A673 (cell line): ENCODE measurements around the gene SPATS2L. TPM values are rescaled to one million over a fixed set of nuclear protein-coding genes. Genes with fewer than 3 reads are reported as not detected.

ENCODE experiments used
- BruUV-seq: library from RNA; stranded (reverse); fragments of 400-500 nt; replicated peaks from 2 replicates; lab custom pipeline; 2021; lab: Mats Ljungman, UMichigan
- CTCF ChIA-PET: fragments of 300-600 bp; sonication (Branson Sonifier 250); formaldehyde crosslinking; loops from one replicate; lab custom pipeline; 2022; ENCODE audit warnings: antibody characterized with exemption; lab: Charles Lee
- POLR2A ChIA-PET: fragments of 300-600 bp; sonication (Branson Sonifier 250); formaldehyde crosslinking; loops from one replicate; lab custom pipeline; 2022; ENCODE audit warnings: antibody characterized with exemption; ENCODE audit not compliant: low non-redundant PET; lab: Charles Lee
- DNase-seq: peaks from one replicate; pipeline ENCODE4 v3.0.0-alpha.2; 2015; ENCODE audit warnings: low spot score
- H3K27ac ChIP-seq: fragments of 200-600 bp; sonication (generic); 2 replicates; pipeline ENCODE4 v1.5.1; 2016; ENCODE audit warnings: mixed run types, low read depth, mild to moderate bottlenecking, mixed read lengths, antibody characterized with exemption, low read length; ENCODE audit not compliant: poor library complexity, severe bottlenecking
- H3K27me3 ChIP-seq: fragments of 200-600 bp; sonication (generic); replicated peaks from 2 replicates; pipeline ENCODE4 v1.6.1; 2017; ENCODE audit warnings: mixed run types, low read depth, mild to moderate bottlenecking, mixed read lengths, antibody characterized with exemption, low read length; ENCODE audit not compliant: insufficient read depth, poor library complexity
- H3K36me3 ChIP-seq: fragments of 200-600 bp; sonication (generic); 2 replicates; pipeline ENCODE4 v1.6.1; 2016; ENCODE audit warnings: mixed run types, mild to moderate bottlenecking, mixed read lengths, antibody characterized with exemption, low read length; ENCODE audit not compliant: insufficient read depth, poor library complexity, severe bottlenecking
- H3K4me1 ChIP-seq: fragments of 200-600 bp; sonication (generic); 2 replicates; pipeline ENCODE4 v1.6.1; 2017; ENCODE audit warnings: mixed run types, mild to moderate bottlenecking, mixed read lengths, antibody characterized with exemption, low read length; ENCODE audit not compliant: insufficient read depth, poor library complexity, severe bottlenecking
- H3K4me3 ChIP-seq: fragments of 200-600 bp; sonication (generic); 2 replicates; pipeline ENCODE4 v1.5.1; 2016; ENCODE audit warnings: low read depth, mixed run types, mild to moderate bottlenecking, mixed read lengths, low read length; ENCODE audit not compliant: poor library complexity, severe bottlenecking
- H3K9me3 ChIP-seq: fragments of 200-600 bp; sonication (generic); 2 replicates; pipeline ENCODE4 v1.6.1; 2016; ENCODE audit warnings: mixed run types, low read depth, mild to moderate bottlenecking, mixed read lengths, antibody characterized with exemption, low read length; ENCODE audit not compliant: poor library complexity, severe bottlenecking
- CTCF ChIP-seq: fragments of 300-800, 200-600 bp; sonication (generic); conservative IDR thresholded peaks from 2 replicates; pipeline ENCODE4 v1.5.1; 2017; ENCODE audit warnings: low read depth, mild to moderate bottlenecking, antibody characterized with exemption, low read length, moderate library complexity, mixed read lengths
- EZH2 ChIP-seq: fragments of 200-600 bp; sonication (generic); IDR thresholded peaks from 2 replicates; pipeline ENCODE4 v1.6.1; 2017; ENCODE audit warnings: borderline replicate concordance, low read depth, mild to moderate bottlenecking, mixed read lengths, antibody characterized with exemption, low read length; ENCODE audit not compliant: poor library complexity, severe bottlenecking
- intact Hi-C: fragments of 100-400 bp; cut with micrococcal nuclease; formaldehyde crosslinking; loops from one replicate; pipeline ENCODE4 v1.10.0; 2022; ENCODE audit not compliant: unreplicated experiment
- total RNA-seq: library from RNA; stranded (reverse); gene quantifications from 2 replicates; pipeline ENCODE4 v1.2.3, GENCODE V29; 2021

Gene SPATS2L
- total RNA-seq, 1 experiment from 2014 or later: 10.0 TPM

GRCh38 chr2:200382874-200383273 lies 76.4 kb downstream of the SPATS2L start:
- H3K9me3 ChIP-seq: no peaks in the 10 kb centered on the region
- H3K27ac ChIP-seq: no peak overlapping the region
- TF ChIP-seq CTCF (no peak), EZH2 (no peak)
- no peak for DNase-seq
- no peaks in the 10 kb centered on the region for H3K27me3 ChIP-seq
- CTCF ChIA-PET: no interaction called here
- no peak overlapping the region for H3K4me3 ChIP-seq
- no peaks in the 10 kb centered on the region for H3K36me3 ChIP-seq
- POLR2A ChIA-PET: no interaction called here
- peaks cover 8% of the 10 kb centered on the region for H3K4me1 ChIP-seq
- intact Hi-C loops: no loop called here
- BruUV-seq: no TSS peak

- POLR2A ChIA-PET: no interaction called here
- no peak for TF ChIP-seq EZH2
- no peak for TF ChIP-seq CTCF
- peak; percentile 29 for DNase-seq
- no peaks in the 10 kb centered on the region for H3K27me3 ChIP-seq
- no peak overlapping the region for H3K27ac ChIP-seq
- no peaks in the 10 kb centered on the region for H3K36me3 ChIP-seq
- intact Hi-C loops: no loop called here
- BruUV-seq: no TSS peak
- peaks cover 7% of the 10 kb centered on the region for H3K4me1 ChIP-seq
- no peaks in the 10 kb centered on the region for H3K9me3 ChIP-seq
- CTCF ChIA-PET: no interaction called here
- no peak overlapping the region for H3K4me3 ChIP-seq
Observed at GRCh38 chr2:200383380-200384110, 77.1 kb downstream of the SPATS2L start.

GRCh38 chr2:200385063-200385635 lies 78.7 kb downstream of the SPATS2L start:
- no peaks in the 10 kb centered on the region for H3K9me3 ChIP-seq
- DNase-seq: no peak
- no peaks in the 10 kb centered on the region for H3K4me1 ChIP-seq
- no peak overlapping the region for H3K4me3 ChIP-seq
- no peaks in the 10 kb centered on the region for H3K27me3 ChIP-seq
- POLR2A ChIA-PET: no interaction called here
- BruUV-seq: no TSS peak
- intact Hi-C loops: no loop called here
- CTCF ChIA-PET: no interaction called here
- TF ChIP-seq CTCF (no peak), EZH2 (no peak)
- H3K36me3 ChIP-seq: no peaks in the 10 kb centered on the region
- H3K27ac ChIP-seq: no peak overlapping the region
